ENCODE data around the gene VPS33A.

GRCh38 chr12:122250047-122250446 is 16.2 kb downstream of the VPS33A start:
- TF ChIP-seq, protein P1, sequence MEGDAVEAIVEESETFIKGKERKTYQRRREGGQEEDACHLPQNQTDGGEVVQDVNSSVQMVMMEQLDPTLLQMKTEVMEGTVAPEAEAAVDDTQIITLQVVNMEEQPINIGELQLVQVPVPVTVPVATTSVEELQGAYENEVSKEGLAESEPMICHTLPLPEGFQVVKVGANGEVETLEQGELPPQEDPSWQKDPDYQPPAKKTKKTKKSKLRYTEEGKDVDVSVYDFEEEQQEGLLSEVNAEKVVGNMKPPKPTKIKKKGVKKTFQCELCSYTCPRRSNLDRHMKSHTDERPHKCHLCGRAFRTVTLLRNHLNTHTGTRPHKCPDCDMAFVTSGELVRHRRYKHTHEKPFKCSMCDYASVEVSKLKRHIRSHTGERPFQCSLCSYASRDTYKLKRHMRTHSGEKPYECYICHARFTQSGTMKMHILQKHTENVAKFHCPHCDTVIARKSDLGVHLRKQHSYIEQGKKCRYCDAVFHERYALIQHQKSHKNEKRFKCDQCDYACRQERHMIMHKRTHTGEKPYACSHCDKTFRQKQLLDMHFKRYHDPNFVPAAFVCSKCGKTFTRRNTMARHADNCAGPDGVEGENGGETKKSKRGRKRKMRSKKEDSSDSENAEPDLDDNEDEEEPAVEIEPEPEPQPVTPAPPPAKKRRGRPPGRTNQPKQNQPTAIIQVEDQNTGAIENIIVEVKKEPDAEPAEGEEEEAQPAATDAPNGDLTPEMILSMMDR (IDR thresholded peaks at IDR 0.05; ENCODE audit: insufficient read depth, low read length): no peak
- no peak for TF ChIP-seq SPI1 (IDR thresholded peaks at IDR 0.05; ENCODE audit: borderline replicate concordance, low read depth)
